Tibial artery (tissue), 4 donors: ENCODE data around the gene SALL4.

Source experiments
- DNase-seq, 2 donors: peaks; one replicate each; pipeline ENCODE4 v3.0.0-alpha.2; 2019
- H3K27ac ChIP-seq, 2 donors: fragments of 200-600 bp; sonication (generic) in 1 of 2; 1 replicate in 1 of 2; 2 replicates in 1 of 2; pipeline ENCODE4 v1.5.1; 2018 to 2019; ENCODE audit warnings: mild to moderate bottlenecking in 1 of 2
- H3K27me3 ChIP-seq, 2 donors: fragments of 200-600 bp; sonication (generic) in 1 of 2; one replicate each; pipeline versions ENCODE4 v1.5.1 to v1.6.0; 2016 to 2019
- H3K36me3 ChIP-seq, 3 donors: fragments of 200-600 bp; sonication (generic) in 2 of 3; one replicate each; pipeline ENCODE4 v1.5.1; 2016 to 2019; ENCODE audit warnings: mild to moderate bottlenecking in 2 of 3
- H3K4me1 ChIP-seq, 4 donors: fragments of 200-600 bp; sonication (generic) in 2 of 4; 1 replicate in 3 of 4; 2 replicates in 1 of 4; pipeline ENCODE4 v1.5.1; 2016 to 2019
- H3K4me3 ChIP-seq, 2 donors: fragments of 200-600 bp; sonication (generic) in 1 of 2; 1 replicate in 1 of 2; 2 replicates in 1 of 2; pipeline ENCODE4 v1.5.1; 2018 to 2019; ENCODE audit warnings: mild to moderate bottlenecking in 2 of 2
- H3K9me3 ChIP-seq, 3 donors: fragments of 200-600 bp; sonication (generic) in 1 of 3; one replicate each; pipeline ENCODE4 v1.5.1; 2016 to 2019
- intact Hi-C: fragments of 100-400 bp; cut with DNase I; formaldehyde crosslinking; loops from one replicate; pipeline ENCODE4 v1.15.0; 2023; ENCODE audit warnings: low total_unique reads
- TF ChIP-seq, protein P1 (sequence below), 2 experiments: fragments of 200-600 bp in 1 of 2; fragments of 450-650 bp in 1 of 2; IDR thresholded peaks; one replicate each; pipeline ENCODE4 v1.5.1; 2017 to 2019; ENCODE audit warnings: antibody characterized with exemption in 2 of 2, mild to moderate bottlenecking in 1 of 2, moderate library complexity in 1 of 2

Gene SALL4

GRCh38 chr20:51796340-51796739, 6.0 kb downstream of the SALL4 start:
- no peak overlapping the region for H3K27ac ChIP-seq
- intact Hi-C loops = no loop called here
- peaks cover 0 to 16% (median 16%) of the 10 kb centered on the region in 4 donors for H3K4me1 ChIP-seq
- H3K36me3 ChIP-seq = no peaks in the 10 kb centered on the region
- TF ChIP-seq, protein P1, sequence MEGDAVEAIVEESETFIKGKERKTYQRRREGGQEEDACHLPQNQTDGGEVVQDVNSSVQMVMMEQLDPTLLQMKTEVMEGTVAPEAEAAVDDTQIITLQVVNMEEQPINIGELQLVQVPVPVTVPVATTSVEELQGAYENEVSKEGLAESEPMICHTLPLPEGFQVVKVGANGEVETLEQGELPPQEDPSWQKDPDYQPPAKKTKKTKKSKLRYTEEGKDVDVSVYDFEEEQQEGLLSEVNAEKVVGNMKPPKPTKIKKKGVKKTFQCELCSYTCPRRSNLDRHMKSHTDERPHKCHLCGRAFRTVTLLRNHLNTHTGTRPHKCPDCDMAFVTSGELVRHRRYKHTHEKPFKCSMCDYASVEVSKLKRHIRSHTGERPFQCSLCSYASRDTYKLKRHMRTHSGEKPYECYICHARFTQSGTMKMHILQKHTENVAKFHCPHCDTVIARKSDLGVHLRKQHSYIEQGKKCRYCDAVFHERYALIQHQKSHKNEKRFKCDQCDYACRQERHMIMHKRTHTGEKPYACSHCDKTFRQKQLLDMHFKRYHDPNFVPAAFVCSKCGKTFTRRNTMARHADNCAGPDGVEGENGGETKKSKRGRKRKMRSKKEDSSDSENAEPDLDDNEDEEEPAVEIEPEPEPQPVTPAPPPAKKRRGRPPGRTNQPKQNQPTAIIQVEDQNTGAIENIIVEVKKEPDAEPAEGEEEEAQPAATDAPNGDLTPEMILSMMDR (IDR thresholded peaks at IDR 0.05) = no peak
- H3K9me3 ChIP-seq = no peaks in the 10 kb centered on the region
- H3K4me3 ChIP-seq = no peak overlapping the region
- H3K27me3 ChIP-seq = peaks cover 3 to 60% of the 10 kb centered on the region in 2 donors
- no peak for DNase-seq

GRCh38 chr20:51792960-51793359, 9.4 kb downstream of the SALL4 start:
- H3K4me3 ChIP-seq = no peak overlapping the region
- H3K4me1 ChIP-seq = no peaks in the 10 kb centered on the region
- intact Hi-C loops = no loop called here
- TF ChIP-seq, protein P1 (IDR thresholded peaks at IDR 0.05) = no peak
- peaks cover 0 to 35% of the 10 kb centered on the region in 2 donors for H3K27me3 ChIP-seq
- no peak for DNase-seq
- no peaks in the 10 kb centered on the region for H3K9me3 ChIP-seq
- no peaks in the 10 kb centered on the region for H3K36me3 ChIP-seq
- H3K27ac ChIP-seq = no peak overlapping the region

DNA sequence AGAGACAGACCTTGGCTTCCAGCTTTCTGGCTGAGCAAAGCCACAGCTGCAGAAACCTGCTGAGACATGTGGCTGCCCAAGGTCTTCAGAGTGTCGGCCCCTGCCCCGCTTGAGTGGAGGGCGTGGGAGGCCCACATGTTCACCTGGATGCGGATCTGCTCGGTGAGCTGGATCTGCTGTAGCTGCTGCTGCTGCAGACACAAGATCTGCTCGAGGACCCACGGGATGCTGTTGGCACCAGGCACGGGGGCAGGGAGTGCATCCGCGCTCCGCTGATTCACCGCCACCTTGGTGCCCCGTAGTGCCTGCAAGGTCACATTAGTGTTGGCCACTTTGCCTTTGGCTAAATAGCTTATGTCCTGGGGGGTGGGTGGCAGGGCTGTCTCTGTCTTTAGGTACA, 10.7 kb downstream of the SALL4 start:
- no peak overlapping the region for H3K4me3 ChIP-seq
- H3K27me3 ChIP-seq = peaks cover 0 to 28% of the 10 kb centered on the region in 2 donors
- H3K4me1 ChIP-seq = no peaks in the 10 kb centered on the region
- no peaks in the 10 kb centered on the region for H3K36me3 ChIP-seq
- no peak for DNase-seq
- intact Hi-C loops = no loop called here
- TF ChIP-seq, protein P1 (IDR thresholded peaks at IDR 0.05) = no peak
- no peak overlapping the region for H3K27ac ChIP-seq
- H3K9me3 ChIP-seq = no peaks in the 10 kb centered on the region

GRCh38 chr20:51790256-51790655, 12.1 kb downstream of the SALL4 start:
- Histone ChIP-seq H3K36me3 (no peaks in the 10 kb centered on the region), H3K27ac (no peak overlapping the region), H3K4me1 (no peaks in the 10 kb centered on the region), H3K27me3 (peaks cover 0 to 28% of the 10 kb centered on the region in 2 donors), H3K4me3 (no peak overlapping the region), H3K9me3 (no peaks in the 10 kb centered on the region)
- DNase-seq = no peak
- intact Hi-C loops = no loop called here
- TF ChIP-seq, protein P1 (IDR thresholded peaks at IDR 0.05) = no peak

DNA sequence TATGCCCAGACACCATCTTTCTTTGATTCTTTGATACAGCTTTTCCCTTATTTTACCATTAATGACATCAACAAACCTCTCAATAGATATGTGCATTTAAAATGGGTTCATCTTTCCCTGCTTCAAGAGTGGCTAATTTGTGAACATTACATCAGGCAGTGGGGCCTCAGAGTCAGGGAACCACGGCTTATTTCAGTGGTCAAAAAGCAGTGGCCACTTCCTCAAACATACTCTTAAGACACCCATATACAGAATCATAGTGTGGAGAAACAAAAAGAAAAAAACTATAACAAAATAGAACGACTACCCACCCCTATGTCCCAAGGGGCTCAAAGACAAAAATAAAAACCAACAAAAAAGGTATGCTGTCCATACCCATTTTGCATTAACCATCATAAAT, 12.9 kb downstream of the SALL4 start:
- no peak for DNase-seq
- Histone ChIP-seq H3K27me3 (peaks cover 0 to 24% of the 10 kb centered on the region in 2 donors), H3K36me3 (no peaks in the 10 kb centered on the region), H3K27ac (no peak overlapping the region), H3K4me1 (no peaks in the 10 kb centered on the region), H3K4me3 (no peak overlapping the region), H3K9me3 (no peaks in the 10 kb centered on the region)
- intact Hi-C loops = no loop called here
- TF ChIP-seq, protein P1 (IDR thresholded peaks at IDR 0.05) = no peak

DNA sequence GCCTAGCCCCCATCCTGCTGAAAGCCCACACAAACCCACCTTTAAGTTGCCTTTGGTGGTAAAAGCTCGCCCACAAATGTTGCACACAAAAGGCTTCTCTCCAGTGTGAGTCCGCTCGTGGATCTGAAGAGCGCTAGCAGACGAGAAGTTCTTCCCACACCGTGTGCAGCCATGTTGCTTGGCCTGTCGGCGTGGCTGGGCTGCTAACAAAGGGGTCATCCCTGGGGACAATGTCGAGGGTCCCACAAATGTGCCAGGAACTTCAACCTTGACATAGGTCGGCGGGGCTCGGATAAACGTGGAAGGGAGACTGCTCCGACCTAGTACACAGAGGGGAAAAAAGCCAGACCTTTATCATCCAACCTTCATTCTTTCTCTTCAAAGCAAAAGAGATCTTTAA, 13.5 kb downstream of the SALL4 start:
- Histone ChIP-seq H3K9me3 (no peaks in the 10 kb centered on the region), H3K4me3 (no peak overlapping the region), H3K27ac (no peak overlapping the region), H3K36me3 (no peaks in the 10 kb centered on the region), H3K27me3 (peaks cover 0 to 17% of the 10 kb centered on the region in 2 donors), H3K4me1 (no peaks in the 10 kb centered on the region)
- TF ChIP-seq, protein P1 (IDR thresholded peaks at IDR 0.05) = no peak
- DNase-seq = no peak
- intact Hi-C loops = no loop called here
